HG03097 (cell line): ENCODE data around the gene CDX1.

Source experiments
- ATAC-seq: cut with Tn5 transposase; IDR thresholded peaks from one replicate; pipeline ENCODE4 v1.9.1; 2021; ENCODE audit not compliant: unreplicated experiment, low FRiP score

Gene CDX1

DNA sequence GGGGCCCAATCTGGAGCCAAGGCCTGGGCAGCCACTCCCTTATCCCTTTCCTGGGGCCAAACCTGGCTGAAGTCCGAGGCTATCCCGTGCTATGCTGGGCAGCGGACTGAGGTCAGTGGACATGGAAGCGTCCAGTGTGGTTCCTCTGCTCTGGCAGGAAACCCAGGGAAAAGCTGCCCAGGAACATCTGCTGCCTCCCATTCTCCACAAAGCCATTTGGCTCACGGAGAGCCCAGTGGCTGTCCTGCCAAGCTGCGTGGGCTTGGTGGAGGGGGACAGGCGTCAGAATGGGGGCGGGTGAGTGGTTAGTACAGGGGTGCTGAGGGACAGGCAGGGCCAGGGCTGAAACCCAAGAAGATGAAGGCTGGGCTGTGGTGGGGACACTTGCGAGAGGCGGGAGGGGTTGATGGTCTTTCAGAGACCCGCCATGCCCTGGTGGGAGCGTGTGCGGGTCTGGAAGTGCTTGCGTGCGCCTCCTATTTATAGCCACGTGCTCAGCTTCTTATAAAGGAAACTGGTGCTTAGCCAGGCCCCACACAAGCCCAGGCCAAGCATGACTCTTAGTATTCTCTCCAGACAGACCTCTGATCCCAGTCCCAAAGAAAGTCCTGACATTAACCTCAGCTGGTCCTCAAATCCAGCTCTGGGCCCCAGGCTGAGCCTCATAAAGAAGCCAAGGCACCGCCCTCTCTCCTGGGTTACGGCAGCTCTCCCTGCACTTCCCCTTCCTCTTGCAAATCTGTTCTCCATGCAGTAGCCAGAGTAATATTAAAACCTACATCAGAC, 13.9 kb downstream of the CDX1 start:
- no peak for ATAC-seq

- no peak for ATAC-seq
These were observed 14.4 kb downstream of the CDX1 start for GRCh38 chr5:150181027-150181426.

DNA sequence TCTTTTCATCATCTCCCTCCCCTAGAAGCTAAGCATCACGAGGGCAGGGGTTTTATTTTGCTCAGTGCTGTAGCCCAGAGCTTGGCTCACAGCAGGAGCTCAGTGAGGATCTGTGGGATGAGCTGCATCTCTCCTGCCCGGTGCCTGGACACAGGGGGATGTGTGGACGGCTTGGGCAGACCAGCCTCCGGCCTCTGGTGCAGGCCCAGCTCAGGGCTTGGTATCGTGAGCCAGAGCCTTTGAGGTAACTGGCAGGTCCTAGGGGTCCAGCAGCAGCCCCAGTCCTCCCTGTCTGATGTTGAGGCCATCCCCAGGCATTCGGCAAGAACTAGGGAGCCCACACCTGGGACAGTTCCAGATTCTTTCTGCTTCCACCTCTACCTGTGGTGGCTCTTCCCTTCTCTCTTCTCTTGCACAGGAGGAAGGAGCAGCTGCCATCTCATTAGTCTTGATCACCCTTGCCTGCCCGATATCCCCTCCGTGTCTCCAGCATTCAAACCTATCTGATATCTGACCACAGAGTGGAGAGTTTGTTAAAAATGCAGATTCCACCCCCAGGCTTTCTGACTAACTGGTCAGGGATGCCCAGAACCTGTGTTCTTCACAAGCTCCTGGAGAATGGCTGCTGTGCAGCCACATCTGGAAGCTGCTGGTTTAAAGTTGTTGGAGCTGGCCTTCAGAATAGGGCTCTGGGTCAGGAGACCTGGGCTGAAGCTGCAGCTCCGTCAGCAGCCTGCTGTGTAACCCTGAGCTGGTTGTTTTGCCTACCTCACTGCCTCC, 15.4 kb downstream of the CDX1 start:
- no peak for ATAC-seq

DNA sequence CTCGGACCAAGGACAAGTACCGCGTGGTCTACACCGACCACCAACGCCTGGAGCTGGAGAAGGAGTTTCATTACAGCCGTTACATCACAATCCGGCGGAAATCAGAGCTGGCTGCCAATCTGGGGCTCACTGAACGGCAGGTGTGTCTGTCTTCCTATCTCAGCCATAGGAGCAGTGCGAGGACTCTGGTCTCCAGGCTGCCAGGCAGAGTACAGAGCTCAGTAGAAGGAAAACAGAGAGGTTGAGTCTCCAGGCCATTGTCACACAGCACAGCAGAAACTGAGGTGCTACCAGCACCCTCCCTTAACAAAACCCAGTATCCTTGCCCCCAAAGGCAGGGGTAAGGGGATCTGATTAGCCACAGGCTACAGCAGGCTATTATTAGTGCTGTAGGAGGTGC, 16.2 kb downstream of the CDX1 start:
- no peak for ATAC-seq

DNA sequence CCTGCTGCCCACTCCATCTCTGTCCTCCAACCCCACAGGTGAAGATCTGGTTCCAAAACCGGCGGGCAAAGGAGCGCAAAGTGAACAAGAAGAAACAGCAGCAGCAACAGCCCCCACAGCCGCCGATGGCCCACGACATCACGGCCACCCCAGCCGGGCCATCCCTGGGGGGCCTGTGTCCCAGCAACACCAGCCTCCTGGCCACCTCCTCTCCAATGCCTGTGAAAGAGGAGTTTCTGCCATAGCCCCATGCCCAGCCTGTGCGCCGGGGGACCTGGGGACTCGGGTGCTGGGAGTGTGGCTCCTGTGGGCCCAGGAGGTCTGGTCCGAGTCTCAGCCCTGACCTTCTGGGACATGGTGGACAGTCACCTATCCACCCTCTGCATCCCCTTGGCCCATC, 16.9 kb downstream of the CDX1 start:
- ATAC-seq = no peak

GRCh38 chr5:150184006-150184405, 17.4 kb downstream of the CDX1 start:
- no peak for ATAC-seq

- ATAC-seq = no peak
These were observed 18.7 kb downstream of the CDX1 start for GRCh38 chr5:150184990-150185912.

- ATAC-seq = no peak
These were observed 19.6 kb downstream of the CDX1 start for GRCh38 chr5:150186137-150186536.

- no peak for ATAC-seq
These were observed 20.3 kb downstream of the CDX1 start for GRCh38 chr5:150186897-150187296.

DNA sequence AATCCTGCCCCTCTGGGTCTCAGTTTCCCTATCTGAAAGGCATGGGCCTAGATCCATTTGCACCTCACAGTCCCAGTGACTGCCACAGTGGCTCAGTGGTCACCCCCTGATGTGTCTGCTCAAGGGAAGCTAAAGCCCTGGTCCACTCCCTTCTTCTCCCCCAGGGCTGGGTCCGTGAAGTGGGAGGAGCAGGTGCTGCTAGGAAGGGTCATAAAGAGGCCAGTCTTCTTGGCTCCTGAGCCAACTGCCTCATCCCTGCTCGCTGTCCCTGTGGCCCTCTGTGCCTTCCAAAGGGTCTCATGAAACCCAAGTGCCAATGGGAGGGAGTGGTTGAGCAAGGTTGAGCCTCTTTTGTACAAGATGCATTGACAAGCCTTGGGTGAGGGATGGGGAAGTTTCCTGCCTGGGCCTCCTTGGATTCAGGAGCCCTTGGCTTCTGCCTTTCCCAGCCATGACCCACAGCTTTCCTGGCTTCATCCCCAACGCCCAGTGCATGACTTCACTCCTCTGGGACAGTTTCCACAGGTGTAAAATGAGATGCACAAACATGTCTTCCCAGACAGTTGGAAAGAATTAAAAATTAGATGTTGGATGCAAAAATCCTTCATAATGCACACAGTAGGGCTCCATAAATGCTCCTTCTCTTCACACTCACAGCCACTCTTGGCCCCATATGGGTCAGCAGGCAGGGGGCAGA, 21.7 kb downstream of the CDX1 start:
- no peak for ATAC-seq

DNA sequence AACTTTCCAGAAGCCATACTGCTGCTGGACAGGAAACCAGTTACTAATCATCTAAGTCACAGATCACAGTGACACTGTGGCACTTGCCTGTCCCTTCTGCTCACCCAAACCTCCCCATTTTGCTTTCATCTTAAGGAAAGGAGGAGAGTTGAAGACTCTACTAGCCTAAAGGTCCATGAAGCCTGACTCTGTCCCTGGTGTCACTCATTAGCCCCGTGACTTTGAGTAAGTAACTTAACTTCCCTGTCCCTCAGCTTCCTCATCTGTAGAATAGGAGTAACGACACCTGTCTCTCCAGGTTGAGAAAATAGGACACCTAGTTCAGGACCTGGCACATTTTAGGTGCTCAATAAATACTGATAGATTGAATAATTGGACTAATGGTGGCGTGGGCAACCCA, 22.7 kb downstream of the CDX1 start:
- ATAC-seq = no peak

GRCh38 chr5:150189728-150190502, 23.3 kb downstream of the CDX1 start, which contains the start of gene SLC6A7:
TSS of gene SLC6A7 (plus strand) at chr5:150190062. CDS start at chr5:150190328, 266 bp downstream.
- no peak for ATAC-seq

DNA sequence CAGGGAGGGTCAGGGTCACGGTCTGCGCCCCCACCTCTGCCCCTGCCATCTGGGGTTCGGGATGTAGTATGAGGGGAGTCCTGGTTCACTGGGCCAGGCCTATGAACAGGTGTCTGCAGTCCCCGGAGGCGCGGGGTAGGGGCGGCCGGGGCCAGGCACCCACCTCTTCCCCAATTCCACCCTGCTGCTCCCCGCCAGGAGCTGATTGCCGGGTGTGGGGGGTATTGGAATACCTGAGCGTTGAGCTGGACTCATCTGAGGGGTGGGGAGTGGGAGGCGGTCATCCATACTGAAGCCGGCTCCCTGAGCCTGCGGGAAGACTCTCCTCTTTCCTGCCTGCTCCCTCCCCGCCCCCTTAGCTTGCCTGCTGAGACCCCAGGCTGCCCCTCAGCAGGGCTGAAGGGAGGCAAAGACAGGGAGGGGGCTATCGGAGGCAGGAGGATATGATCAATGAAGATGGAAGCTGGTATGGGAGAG, 24.0 kb downstream of the CDX1 start:
- ATAC-seq = no peak

GRCh38 chr5:150190987-150191386, 24.4 kb downstream of the CDX1 start:
- ATAC-seq = no peak

GRCh38 chr5:150192462-150192861, 25.9 kb downstream of the CDX1 start:
- no peak for ATAC-seq

DNA sequence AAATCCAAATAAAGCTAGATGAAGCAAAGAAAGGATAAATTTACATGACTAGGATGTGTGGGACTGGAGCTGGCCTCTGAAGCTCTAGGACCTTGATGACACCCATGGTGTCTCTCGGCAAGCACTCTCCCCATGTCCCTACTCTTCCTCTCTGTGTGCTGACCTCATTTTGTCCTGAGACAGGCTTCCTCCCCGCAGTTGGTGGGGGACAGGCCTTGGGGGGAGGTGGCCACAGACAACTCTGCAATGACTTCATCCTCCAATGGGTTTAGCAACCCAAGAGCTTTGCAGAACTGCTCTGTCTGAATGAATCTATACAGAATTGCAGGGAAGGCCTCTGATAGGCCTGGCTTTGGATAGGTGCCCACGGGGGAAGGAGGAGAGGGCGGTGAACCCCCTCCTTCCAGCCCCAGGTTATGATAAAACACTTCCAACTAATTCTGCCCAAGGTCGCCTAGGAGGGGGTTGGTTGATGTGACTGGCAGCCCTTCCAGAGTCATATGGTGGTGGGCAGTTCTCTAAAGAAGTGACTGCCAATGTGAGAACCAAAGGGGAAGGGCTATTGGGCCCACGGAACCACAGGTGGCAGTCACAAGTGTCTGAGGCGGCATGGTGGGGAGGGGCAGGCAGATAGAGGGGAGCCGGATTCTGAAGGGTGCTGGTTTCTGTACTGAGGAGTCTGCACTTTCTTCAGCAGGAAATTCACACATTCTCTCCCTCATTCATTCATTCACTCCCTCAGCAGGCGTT, 29.3 kb downstream of the CDX1 start:
- ATAC-seq = no peak

DNA sequence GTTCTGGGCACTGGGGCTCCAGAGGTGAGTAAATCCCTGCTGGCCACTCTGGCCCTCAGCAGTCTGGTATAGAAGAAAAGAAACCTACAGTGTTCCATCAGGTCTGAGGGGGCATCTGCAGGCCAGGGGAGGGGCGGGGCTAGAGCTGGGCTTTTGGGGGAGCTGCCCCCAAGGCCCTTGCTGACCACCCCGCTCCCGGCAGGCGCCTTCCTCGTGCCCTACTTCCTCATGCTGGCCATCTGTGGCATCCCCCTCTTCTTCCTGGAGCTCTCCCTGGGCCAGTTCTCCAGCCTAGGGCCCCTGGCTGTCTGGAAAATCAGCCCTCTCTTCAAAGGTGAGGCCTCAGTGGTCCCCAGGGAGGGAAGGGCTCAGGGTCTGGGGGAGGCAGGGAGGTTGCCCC, 29.9 kb downstream of the CDX1 start:
- ATAC-seq = no peak

GRCh38 chr5:150196986-150197385, 30.4 kb downstream of the CDX1 start:
- no peak for ATAC-seq

GRCh38 chr5:150197476-150197875, 30.9 kb downstream of the CDX1 start:
- no peak for ATAC-seq
